22Rv1 (cell line): ENCODE data around the gene COX15.

Source experiments
- H3K27ac ChIP-seq: fragments of 450-650 bp; 2 replicates; pipeline ENCODE4 v1.5.1; 2017
- ZFX ChIP-seq: fragments of 450-650 bp; IDR thresholded peaks from 2 replicates; pipeline ENCODE4 v1.6.1; 2017; ENCODE audit warnings: antibody characterized with exemption, borderline replicate concordance
- TF ChIP-seq, protein P1 (sequence below): fragments of 450-650 bp; IDR thresholded peaks from 2 replicates; pipeline ENCODE4 v1.5.1; 2017; ENCODE audit warnings: mild to moderate bottlenecking

Gene COX15

DNA sequence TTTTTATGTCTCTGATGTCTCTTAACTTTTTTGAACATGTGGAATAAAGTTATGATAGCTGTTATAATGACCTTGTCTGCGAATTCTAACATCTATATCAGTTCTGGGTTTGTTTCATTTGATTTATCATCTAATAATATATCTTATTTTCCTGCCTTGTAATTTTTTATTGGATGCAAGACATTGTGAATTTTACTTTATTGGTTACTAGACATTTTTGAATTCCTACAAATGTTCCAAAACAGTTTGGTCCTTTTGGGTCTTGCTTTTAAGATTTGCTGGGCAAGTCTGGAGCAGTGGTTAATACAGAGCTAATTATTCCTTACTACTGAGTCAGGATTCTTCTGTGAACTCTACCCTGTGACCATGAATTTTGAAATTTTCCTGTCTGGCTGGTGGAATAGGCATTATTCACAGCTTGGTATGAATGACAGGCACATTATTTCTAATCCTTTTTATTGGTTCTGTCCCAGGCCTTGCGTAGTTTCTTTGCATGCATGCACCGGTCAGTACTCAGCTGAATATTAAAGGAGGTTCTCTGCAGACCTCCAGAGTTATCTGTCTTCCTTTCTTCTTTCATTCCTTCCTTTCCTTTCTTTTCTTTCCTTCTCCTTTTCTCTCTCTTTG is 9.1 kb upstream of the COX15 start:
- TF ChIP-seq, protein P1, sequence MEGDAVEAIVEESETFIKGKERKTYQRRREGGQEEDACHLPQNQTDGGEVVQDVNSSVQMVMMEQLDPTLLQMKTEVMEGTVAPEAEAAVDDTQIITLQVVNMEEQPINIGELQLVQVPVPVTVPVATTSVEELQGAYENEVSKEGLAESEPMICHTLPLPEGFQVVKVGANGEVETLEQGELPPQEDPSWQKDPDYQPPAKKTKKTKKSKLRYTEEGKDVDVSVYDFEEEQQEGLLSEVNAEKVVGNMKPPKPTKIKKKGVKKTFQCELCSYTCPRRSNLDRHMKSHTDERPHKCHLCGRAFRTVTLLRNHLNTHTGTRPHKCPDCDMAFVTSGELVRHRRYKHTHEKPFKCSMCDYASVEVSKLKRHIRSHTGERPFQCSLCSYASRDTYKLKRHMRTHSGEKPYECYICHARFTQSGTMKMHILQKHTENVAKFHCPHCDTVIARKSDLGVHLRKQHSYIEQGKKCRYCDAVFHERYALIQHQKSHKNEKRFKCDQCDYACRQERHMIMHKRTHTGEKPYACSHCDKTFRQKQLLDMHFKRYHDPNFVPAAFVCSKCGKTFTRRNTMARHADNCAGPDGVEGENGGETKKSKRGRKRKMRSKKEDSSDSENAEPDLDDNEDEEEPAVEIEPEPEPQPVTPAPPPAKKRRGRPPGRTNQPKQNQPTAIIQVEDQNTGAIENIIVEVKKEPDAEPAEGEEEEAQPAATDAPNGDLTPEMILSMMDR, result no peak
- TF ChIP-seq ZFX, result no peak
- no peak overlapping the region for H3K27ac ChIP-seq

DNA sequence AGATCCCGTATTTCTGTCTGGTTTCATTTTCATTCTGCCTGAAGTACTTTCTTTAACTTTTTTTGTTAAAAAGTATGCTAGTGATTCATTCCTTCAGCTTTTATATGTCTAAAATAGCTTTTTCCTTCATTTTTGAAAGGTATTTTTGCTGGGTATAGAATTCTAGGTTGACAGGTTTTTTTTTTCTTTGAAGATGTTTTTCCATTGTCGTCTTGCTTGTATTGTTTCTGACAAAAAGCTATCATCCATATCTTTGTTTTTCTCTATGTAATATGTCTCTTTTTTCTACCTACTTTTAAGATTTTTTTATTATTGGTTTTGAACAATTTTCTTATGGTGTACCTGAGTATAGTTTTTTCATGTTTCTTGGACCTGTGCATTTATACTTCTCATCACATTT is 8.3 kb upstream of the COX15 start:
- H3K27ac ChIP-seq, result no peak overlapping the region
- no peak for TF ChIP-seq ZFX
- TF ChIP-seq, protein P1, result no peak

DNA sequence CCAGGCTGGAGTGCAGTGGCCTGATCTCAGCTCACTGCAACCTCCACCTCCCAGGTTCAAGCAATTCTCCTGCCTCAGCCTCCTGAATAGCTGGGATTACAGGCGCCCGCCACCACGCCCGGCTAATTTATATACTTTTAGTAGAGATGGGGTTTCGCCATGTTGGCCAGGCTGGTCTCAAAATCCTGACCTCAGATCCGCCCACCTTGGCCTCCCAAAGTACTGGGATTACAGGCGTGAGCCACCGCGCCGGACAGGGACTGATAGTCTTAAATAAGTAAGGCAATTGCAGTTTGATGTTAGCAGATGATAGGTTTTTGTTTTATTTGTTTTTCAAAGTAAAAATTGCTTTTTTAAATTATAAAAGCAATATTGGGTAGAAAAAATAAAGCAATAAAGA is 2.2 kb upstream of the COX15 start:
- peak overlapping the region; percentile 96; the same call in 1 of the 2 replicates for H3K27ac ChIP-seq

DNA sequence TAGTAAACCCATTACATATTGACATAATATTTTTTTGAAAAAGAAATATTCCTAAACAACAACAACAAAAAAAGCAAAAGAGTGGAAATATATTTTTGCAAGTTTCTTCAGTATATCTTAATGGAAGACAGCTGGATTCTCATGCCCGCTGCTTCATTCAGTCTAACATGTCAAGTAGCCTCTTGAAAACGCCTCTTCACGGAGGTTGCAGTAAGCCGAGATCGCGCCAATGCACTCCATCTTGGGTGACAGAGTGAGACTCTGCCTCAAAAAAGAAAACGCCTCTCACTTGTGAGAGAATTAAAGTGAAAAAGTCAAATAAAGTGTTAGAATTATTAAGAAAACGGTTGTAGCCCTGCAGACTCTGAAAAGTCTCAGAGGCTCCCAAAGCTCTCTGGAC is 1.4 kb upstream of the COX15 start:
- peak overlapping the region; percentile 96 for H3K27ac ChIP-seq

DNA sequence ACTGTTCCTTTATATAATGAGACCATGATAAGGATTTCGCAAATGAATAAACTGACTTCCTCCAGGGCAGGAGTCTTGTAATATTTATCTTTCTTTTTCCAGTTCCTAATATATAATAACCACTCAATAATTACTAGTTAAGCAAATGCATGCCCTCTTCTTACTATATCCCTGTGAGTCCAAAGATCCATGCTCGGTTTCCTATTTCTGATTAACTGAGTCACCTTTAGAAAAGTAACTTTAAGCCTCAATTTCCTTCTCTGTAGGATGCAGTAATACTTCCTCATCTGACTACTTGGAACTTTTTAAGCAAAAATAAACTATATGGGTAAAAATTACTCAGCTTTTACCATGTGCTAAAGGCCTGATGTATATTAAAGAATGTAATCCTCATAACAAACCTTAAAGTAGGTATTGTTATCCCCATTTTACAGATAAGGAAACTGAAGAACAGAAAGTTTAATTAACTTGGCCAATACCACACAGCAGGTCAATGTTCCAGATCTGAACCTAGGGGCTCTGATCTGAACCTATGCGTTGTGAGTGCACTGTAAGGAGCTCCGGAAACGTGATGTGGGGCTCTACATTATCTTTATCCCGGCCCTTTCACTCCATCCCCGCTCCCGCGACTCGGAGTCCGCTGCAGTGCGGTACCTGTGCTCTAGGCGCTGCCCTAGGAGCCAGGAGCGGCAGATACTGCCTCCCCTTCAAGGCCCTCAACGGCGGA is 458 bp downstream of the COX15 start:
- peak overlapping the region; percentile 96 for H3K27ac ChIP-seq
- TF ChIP-seq, protein P1, result no peak
- no peak for TF ChIP-seq ZFX

More for the DNA sequence above, 1.4 kb upstream of the COX15 start:
- TF ChIP-seq, protein P1, result no peak
- no peak for TF ChIP-seq ZFX

DNA sequence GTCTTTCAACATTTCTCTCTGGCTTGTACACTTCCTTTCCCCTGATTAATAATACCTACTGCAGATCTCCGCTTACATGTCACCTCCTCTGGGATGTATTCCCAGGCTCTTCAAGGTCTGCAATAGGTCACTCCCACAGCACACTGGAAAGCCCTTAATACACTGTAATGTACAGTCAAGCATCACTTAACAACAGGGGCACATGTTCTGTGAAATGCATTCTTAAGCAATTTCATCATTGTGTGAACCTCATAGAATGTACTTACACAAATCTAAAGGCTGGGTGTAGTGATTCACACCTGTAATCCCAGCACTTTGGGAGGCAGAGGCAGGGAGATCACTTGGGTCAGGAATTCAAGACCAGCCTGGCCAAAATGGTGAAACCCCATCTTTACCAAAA is 1.9 kb downstream of the COX15 start:
- no peak overlapping the region for H3K27ac ChIP-seq
- TF ChIP-seq, protein P1, result no peak
- TF ChIP-seq ZFX, result no peak

DNA sequence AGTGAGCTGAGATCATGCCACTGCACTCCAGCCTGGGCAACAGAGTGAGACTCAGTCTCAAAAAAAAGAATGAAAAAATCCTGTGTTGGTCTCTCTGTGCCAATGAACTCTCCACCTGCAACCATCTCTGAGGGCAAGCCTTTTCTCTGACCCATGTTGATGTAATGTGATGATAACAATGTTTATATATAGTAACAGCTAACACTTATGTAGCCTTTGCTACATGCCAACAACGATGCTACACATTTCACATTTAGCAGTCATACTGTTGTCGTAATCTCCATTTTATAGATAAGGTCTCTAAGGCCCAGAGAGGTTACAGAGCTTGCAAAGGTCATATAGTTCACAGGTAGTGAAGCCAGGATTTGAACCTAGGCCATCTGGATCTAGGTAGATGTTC is 11.5 kb downstream of the COX15 start:
- TF ChIP-seq ZFX, result no peak
- TF ChIP-seq, protein P1, result no peak
- no peak overlapping the region for H3K27ac ChIP-seq
